HCT116 (cell line): ENCODE results near the gene LSM12. TPM values are rescaled to one million over a fixed set of nuclear protein-coding genes. Genes with fewer than 3 reads are reported as not detected.

Source experiments
- ATAC-seq: fragments of 200-7000 bp; cut with Tn5 transposase; 2 replicates; pipeline ENCODE4 v1.9.1; 2020; ENCODE audit warnings: mild to moderate bottlenecking, moderate library complexity
- BruUV-seq: library from RNA; stranded (reverse); fragments of 400-500 nt; replicated peaks from 2 replicates; lab custom pipeline; 2021; lab: Mats Ljungman, UMichigan
- CTCF ChIA-PET: fragments of 300-600 bp; sonication (Branson Sonifier 250); formaldehyde crosslinking; loops from one replicate; lab custom pipeline; 2021; ENCODE audit warnings: antibody characterized with exemption; lab: Charles Lee
- POLR2A ChIA-PET: fragments of 300-600, 350-600 bp; sonication (Branson Sonifier 250); formaldehyde crosslinking; loops from one replicate; lab custom pipeline; 2021; ENCODE audit warnings: antibody characterized with exemption; lab: Charles Lee
- RAD21 ChIA-PET, 2 experiments: fragments of 300-600 bp; sonication (Branson Sonifier 250); formaldehyde crosslinking; loops; one replicate each; lab custom pipeline; 2023; ENCODE audit warnings: low total read pairs in 2 of 2; ENCODE audit not compliant: uncharacterized antibody in 2 of 2, unreplicated experiment in 2 of 2, low non-redundant PET in 1 of 2; lab: Charles Lee
- DNase-seq: peaks from one replicate; pipeline ENCODE4 v3.0.0-alpha.2; 2010; ENCODE audit warnings: low read depth, low spot score
- H2AFZ ChIP-seq: fragments of 200-600 bp; shearing (Covaris generic), sonication (generic); 2 replicates; pipeline ENCODE4 v1.6.1; 2017; ENCODE audit warnings: low read depth, mixed run types, mixed read lengths, antibody characterized with exemption, low read length; ENCODE audit not compliant: poor library complexity, severe bottlenecking
- H3K27ac ChIP-seq: 2 replicates; pipeline ENCODE4 v1.5.1; 2012; ENCODE audit warnings: low read depth, low read length
- H3K27me3 ChIP-seq: fragments of 200-600 bp; sonication (generic); 2 replicates; pipeline ENCODE4 v1.6.1; 2016; ENCODE audit warnings: mixed run types, low read length, mixed read lengths; ENCODE audit not compliant: insufficient read depth
- H3K36me3 ChIP-seq, 2 experiments: fragments of 200-500 bp in 1 of 2; fragments of 200-600 bp in 1 of 2; sonication (Bioruptor generic) in 1 of 2; sonication (generic) in 1 of 2; 2 replicates each; pipeline versions ENCODE4 v1.5.1 to v1.6.1; 2014 to 2016; ENCODE audit warnings: low read length in 2 of 2, inconsistent platforms in 1 of 2, mixed read lengths in 1 of 2, mixed run types in 1 of 2; ENCODE audit not compliant: insufficient read depth in 2 of 2, control insufficient read depth in 1 of 2
- H3K4me1 ChIP-seq, 2 experiments: fragments of 200-600 bp in 1 of 2; sonication (generic) in 1 of 2; 2 replicates each; pipeline versions ENCODE4 v1.5.1 to v1.6.1; 2012 to 2017; ENCODE audit warnings: low read length in 2 of 2, inconsistent platforms in 1 of 2, mild to moderate bottlenecking in 1 of 2, mixed read lengths in 1 of 2, mixed run types in 1 of 2, moderate library complexity in 1 of 2; ENCODE audit not compliant: insufficient read depth in 2 of 2, control insufficient read depth in 1 of 2
- H3K4me2 ChIP-seq: fragments of 200-600 bp; sonication (generic); 2 replicates; pipeline ENCODE4 v1.6.1; 2017; ENCODE audit warnings: mixed run types, low read length, mixed read lengths
- H3K4me3 ChIP-seq, 2 experiments: fragments of 200-600 bp in 1 of 2; sonication (generic) in 1 of 2; replicated peaks in 1 of 2; 2 replicates each; pipeline ENCODE4 v1.5.1; 2011 to 2016; ENCODE audit warnings: low read length in 2 of 2, control low read depth in 1 of 2, low read depth in 1 of 2, mild to moderate bottlenecking in 1 of 2, mixed read lengths in 1 of 2, mixed run types in 1 of 2
- H3K79me2 ChIP-seq: fragments of 200-600 bp; sonication (generic); 2 replicates; pipeline ENCODE4 v1.6.1; 2017; ENCODE audit warnings: mild to moderate bottlenecking, mixed run types, low read length, moderate library complexity, mixed read lengths; ENCODE audit not compliant: insufficient read depth
- H3K9ac ChIP-seq: fragments of 200-600 bp; sonication (generic); 2 replicates; pipeline ENCODE4 v1.6.1; 2016; ENCODE audit warnings: low read length, mixed read lengths
- H3K9me2 ChIP-seq: fragments of 200-600 bp; sonication (generic), shearing (Covaris generic); 2 replicates; pipeline ENCODE4 v1.6.1; 2017; ENCODE audit warnings: mixed run types, mild to moderate bottlenecking, moderate library complexity; ENCODE audit not compliant: insufficient read depth
- H3K9me3 ChIP-seq, 2 experiments: fragments of 200-500 bp in 1 of 2; fragments of 200-600 bp in 1 of 2; sonication (Bioruptor generic) in 1 of 2; sonication (generic) in 1 of 2; 2 replicates each; pipeline ENCODE4 v1.6.1; 2014 to 2017; ENCODE audit warnings: low read length in 2 of 2, mixed read lengths in 2 of 2, inconsistent platforms in 1 of 2, low read depth in 1 of 2, mild to moderate bottlenecking in 1 of 2, mixed run types in 1 of 2, moderate library complexity in 1 of 2; ENCODE audit not compliant: control insufficient read depth in 1 of 2, insufficient read depth in 1 of 2
- H4K20me1 ChIP-seq: fragments of 200-600 bp; sonication (generic), shearing (Covaris generic); 2 replicates; pipeline ENCODE4 v1.6.1; 2017; ENCODE audit warnings: mixed run types, mild to moderate bottlenecking, moderate library complexity; ENCODE audit not compliant: insufficient read depth
- CBX3 ChIP-seq: IDR thresholded peaks from 2 replicates; pipeline ENCODE4 v1.6.1; 2012; ENCODE audit warnings: low read depth
- CEBPB ChIP-seq: IDR thresholded peaks from 2 replicates; pipeline ENCODE4 v1.6.1; 2012; ENCODE audit warnings: low read depth
- EGR1 ChIP-seq: IDR thresholded peaks from 2 replicates; pipeline ENCODE4 v1.6.1; 2012; ENCODE audit warnings: low read depth
- ELF1 ChIP-seq: IDR thresholded peaks from 2 replicates; pipeline ENCODE4 v1.6.1; 2012; ENCODE audit warnings: low read depth, borderline replicate concordance
- FOSL1 ChIP-seq: IDR thresholded peaks from 2 replicates; pipeline ENCODE4 v1.6.1; 2012; ENCODE audit warnings: low read depth
- POLR2A ChIP-seq: IDR thresholded peaks from 2 replicates; pipeline ENCODE4 v1.7.0; 2011; ENCODE audit warnings: borderline replicate concordance; ENCODE audit not compliant: insufficient read depth, insufficient read length; ENCODE audit errors: extremely low read depth
- POLR2AphosphoS5 ChIP-seq: IDR thresholded peaks from 2 replicates; pipeline ENCODE4 v1.6.1; 2011; ENCODE audit warnings: mild to moderate bottlenecking, low read depth, low read length, moderate library complexity
- RAD21 ChIP-seq: IDR thresholded peaks from 2 replicates; pipeline ENCODE4 v1.6.1; 2012; ENCODE audit warnings: low read depth, mild to moderate bottlenecking
- SP1 ChIP-seq: IDR thresholded peaks from 2 replicates; pipeline ENCODE4 v1.6.1; 2012; ENCODE audit warnings: low read depth
- TCF7L2 ChIP-seq: IDR thresholded peaks from 2 replicates; pipeline ENCODE4 v1.7.0; 2011; ENCODE audit warnings: borderline replicate concordance, inconsistent platforms; ENCODE audit not compliant: insufficient read depth, insufficient read length; ENCODE audit errors: extremely low read depth
- YY1 ChIP-seq: IDR thresholded peaks from 2 replicates; pipeline ENCODE4 v1.6.1; 2011; ENCODE audit warnings: low read length, low read depth, moderate library complexity, mild to moderate bottlenecking; ENCODE audit not compliant: insufficient replicate concordance; ENCODE audit errors: extremely low read depth
- ZNF274 ChIP-seq: fragments of 200-500 bp; sonication (Bioruptor generic); IDR thresholded peaks from 2 replicates; pipeline ENCODE4 v1.6.1; 2014; ENCODE audit warnings: mild to moderate bottlenecking, low read depth, low read length, inconsistent platforms
- intact Hi-C: fragments of 100-400 bp; cut with micrococcal nuclease; formaldehyde crosslinking; loops from 2 replicates; pipeline ENCODE4 v1.10.0; 2022
- total RNA-seq: library from RNA; stranded (reverse); gene quantifications from one replicate; pipeline ENCODE4 v1.2.1, GENCODE V29; 2021; ENCODE audit not compliant: unreplicated experiment
- TF ChIP-seq, protein P1 (sequence below): IDR thresholded peaks from 2 replicates; pipeline ENCODE4 v1.6.1; 2011; ENCODE audit warnings: mild to moderate bottlenecking, low read length, moderate library complexity; ENCODE audit not compliant: insufficient replicate concordance; ENCODE audit errors: extremely low read depth
- TF ChIP-seq, protein P2 (sequence below): IDR thresholded peaks from 2 replicates; pipeline ENCODE4 v1.6.1; 2012
- TF ChIP-seq, protein P3 (sequence below): IDR thresholded peaks from 2 replicates; pipeline ENCODE4 v1.6.1; 2012

LSM12 gene
- total RNA-seq, 1 experiment from 2014 or later = 99.6 TPM

DNA sequence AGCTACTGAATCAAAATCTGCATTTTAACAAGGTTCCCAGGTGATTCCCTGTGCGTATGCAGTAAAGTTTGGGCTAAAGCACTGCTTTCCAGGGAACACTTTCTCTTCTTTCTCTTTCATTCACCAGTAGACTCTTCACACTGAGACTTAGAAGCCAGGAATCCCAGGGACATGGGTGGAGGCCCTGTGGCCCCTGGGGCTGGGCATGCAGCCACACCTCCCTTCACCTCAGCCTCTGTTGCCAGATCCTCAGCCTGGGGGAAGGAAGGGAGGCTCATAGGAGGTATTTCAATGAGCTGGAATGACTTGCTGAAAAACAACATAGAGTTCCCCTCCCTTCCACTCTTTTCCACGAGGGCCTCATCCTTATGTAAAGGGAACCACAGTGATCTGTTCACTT is 5.3 kb upstream of the LSM12 start:
- H3K36me3 ChIP-seq = peaks cover 5 to 10% of the 10 kb centered on the region in 2 experiments; a peak in 2 of 4 replicates
- H3K4me2 ChIP-seq = peak overlapping the region; percentile 96
- ChIA-PET RAD21 (no interaction called here), CTCF (no interaction called here), POLR2A (interaction anchor here (0.8 kb wide), 1 partner anchor 12 kb away, joined by 3 read pairs; no protein-coding TSS in a partner anchor)
- no peaks in the 10 kb centered on the region for H3K27me3 ChIP-seq
- intact Hi-C loops = no loop called here
- ATAC-seq (no peak), DNase-seq (no peak)
- peak overlapping the region; percentile 82 for H3K9ac ChIP-seq
- H4K20me1 ChIP-seq = no peaks in the 10 kb centered on the region
- peaks cover 22% of the 10 kb centered on the region for H3K79me2 ChIP-seq
- peak overlapping the region; percentile 88 for H3K27ac ChIP-seq
- no peak for TF ChIP-seq RAD21
- TF ChIP-seq, protein P1, sequence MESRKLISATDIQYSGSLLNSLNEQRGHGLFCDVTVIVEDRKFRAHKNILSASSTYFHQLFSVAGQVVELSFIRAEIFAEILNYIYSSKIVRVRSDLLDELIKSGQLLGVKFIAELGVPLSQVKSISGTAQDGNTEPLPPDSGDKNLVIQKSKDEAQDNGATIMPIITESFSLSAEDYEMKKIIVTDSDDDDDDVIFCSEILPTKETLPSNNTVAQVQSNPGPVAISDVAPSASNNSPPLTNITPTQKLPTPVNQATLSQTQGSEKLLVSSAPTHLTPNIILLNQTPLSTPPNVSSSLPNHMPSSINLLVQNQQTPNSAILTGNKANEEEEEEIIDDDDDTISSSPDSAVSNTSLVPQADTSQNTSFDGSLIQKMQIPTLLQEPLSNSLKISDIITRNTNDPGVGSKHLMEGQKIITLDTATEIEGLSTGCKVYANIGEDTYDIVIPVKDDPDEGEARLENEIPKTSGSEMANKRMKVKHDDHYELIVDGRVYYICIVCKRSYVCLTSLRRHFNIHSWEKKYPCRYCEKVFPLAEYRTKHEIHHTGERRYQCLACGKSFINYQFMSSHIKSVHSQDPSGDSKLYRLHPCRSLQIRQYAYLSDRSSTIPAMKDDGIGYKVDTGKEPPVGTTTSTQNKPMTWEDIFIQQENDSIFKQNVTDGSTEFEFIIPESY = no peak
- no peak for TF ChIP-seq ZNF274
- no peak for TF ChIP-seq POLR2A
- no peak for TF ChIP-seq YY1
- TF ChIP-seq TCF7L2 = no peak
- no peak for TF ChIP-seq ELF1
- TF ChIP-seq POLR2AphosphoS5 = no peak
- TF ChIP-seq FOSL1 = no peak
- TF ChIP-seq, protein P2, sequence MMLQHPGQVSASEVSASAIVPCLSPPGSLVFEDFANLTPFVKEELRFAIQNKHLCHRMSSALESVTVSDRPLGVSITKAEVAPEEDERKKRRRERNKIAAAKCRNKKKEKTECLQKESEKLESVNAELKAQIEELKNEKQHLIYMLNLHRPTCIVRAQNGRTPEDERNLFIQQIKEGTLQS = no peak
- no peak for TF ChIP-seq SP1
- TF ChIP-seq EGR1 = no peak
- TF ChIP-seq, protein P3, sequence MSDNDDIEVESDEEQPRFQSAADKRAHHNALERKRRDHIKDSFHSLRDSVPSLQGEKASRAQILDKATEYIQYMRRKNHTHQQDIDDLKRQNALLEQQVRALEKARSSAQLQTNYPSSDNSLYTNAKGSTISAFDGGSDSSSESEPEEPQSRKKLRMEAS = no peak
- no peak for TF ChIP-seq CEBPB
- no peak for TF ChIP-seq CBX3
- peak overlapping the region; percentile 76 to 81 for H3K4me3 ChIP-seq
- peaks cover 17 to 36% of the 10 kb centered on the region in 2 experiments for H3K4me1 ChIP-seq
- H3K9me3 ChIP-seq = no peaks in the 10 kb centered on the region
- no TSS peak for BruUV-seq
- H3K9me2 ChIP-seq = no peaks in the 10 kb centered on the region
- H2AFZ ChIP-seq = no peak overlapping the region
